C4-2B (cell line): ENCODE results near the gene PLCD4.
A peak's percentile ranks its signal among the peaks of the same experiment; 100 is the strongest.

Experiments
- H3K27ac ChIP-seq: fragments of 450-650 bp; 2 replicates; pipeline ENCODE4 v1.5.1; 2017
- ZFX ChIP-seq: fragments of 450-650 bp; IDR thresholded peaks from 2 replicates; pipeline ENCODE4 v1.6.1; 2017
- TF ChIP-seq, protein P1 (sequence below): fragments of 450-650 bp; conservative IDR thresholded peaks from 2 replicates; pipeline ENCODE4 v1.5.1; 2017; ENCODE audit warnings: mild to moderate bottlenecking

The PLCD4 gene

DNA sequence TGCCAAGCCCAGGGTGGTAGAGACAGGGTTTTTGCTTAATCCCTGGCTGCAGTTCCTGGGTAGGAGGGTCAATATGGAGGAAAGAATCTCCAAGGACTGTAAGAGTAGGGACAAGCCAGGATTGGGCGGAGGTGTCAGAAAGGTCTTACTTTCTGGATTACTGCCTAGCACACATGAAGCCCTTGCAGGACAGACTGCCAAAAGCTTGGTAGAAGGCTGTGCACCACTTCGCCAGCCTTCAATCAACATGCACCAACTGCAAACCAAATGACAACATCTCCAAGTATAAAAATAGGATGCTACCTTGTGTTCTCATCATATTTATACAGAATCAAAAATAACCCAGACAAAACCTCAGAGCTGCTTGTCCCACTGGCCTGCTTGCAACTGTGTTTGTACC lies 48.1 kb downstream of the PLCD4 start:
- H3K27ac ChIP-seq, result no peak overlapping the region
- TF ChIP-seq, protein P1, sequence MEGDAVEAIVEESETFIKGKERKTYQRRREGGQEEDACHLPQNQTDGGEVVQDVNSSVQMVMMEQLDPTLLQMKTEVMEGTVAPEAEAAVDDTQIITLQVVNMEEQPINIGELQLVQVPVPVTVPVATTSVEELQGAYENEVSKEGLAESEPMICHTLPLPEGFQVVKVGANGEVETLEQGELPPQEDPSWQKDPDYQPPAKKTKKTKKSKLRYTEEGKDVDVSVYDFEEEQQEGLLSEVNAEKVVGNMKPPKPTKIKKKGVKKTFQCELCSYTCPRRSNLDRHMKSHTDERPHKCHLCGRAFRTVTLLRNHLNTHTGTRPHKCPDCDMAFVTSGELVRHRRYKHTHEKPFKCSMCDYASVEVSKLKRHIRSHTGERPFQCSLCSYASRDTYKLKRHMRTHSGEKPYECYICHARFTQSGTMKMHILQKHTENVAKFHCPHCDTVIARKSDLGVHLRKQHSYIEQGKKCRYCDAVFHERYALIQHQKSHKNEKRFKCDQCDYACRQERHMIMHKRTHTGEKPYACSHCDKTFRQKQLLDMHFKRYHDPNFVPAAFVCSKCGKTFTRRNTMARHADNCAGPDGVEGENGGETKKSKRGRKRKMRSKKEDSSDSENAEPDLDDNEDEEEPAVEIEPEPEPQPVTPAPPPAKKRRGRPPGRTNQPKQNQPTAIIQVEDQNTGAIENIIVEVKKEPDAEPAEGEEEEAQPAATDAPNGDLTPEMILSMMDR, result no peak
- no peak for TF ChIP-seq ZFX

DNA sequence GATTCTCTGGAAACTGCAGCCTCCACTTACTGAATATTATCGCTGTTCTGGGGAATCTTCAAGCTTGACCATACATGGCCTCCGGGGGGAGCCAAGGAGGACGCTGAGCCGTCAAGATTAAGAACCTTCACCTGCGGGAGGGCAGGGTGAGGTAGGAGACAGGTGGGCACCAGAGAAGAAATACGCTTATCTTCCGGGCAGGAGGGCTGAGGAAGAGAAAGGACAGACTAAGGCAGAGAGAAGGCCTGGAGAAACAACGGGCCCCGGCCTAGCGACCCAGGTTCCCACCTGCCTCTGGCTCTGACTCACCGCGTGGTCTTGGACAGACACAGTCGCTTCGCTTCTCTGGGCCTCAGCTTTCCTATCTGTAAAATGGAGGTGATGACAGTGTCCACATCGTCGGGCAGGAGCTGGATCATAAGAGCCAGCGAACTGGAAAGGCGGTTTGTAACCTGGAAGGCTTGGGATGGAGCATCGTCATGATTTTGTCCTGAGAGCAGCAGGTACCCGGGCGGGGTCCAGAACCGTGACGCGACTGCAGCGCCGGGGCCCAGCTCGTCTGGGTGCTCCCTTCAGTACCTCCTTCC lies 51.1 kb downstream of the PLCD4 start:
- peak; percentile 69 for TF ChIP-seq ZFX
- TF ChIP-seq, protein P1, result peak; percentile 72
- peak overlapping the region; percentile 82 for H3K27ac ChIP-seq

DNA sequence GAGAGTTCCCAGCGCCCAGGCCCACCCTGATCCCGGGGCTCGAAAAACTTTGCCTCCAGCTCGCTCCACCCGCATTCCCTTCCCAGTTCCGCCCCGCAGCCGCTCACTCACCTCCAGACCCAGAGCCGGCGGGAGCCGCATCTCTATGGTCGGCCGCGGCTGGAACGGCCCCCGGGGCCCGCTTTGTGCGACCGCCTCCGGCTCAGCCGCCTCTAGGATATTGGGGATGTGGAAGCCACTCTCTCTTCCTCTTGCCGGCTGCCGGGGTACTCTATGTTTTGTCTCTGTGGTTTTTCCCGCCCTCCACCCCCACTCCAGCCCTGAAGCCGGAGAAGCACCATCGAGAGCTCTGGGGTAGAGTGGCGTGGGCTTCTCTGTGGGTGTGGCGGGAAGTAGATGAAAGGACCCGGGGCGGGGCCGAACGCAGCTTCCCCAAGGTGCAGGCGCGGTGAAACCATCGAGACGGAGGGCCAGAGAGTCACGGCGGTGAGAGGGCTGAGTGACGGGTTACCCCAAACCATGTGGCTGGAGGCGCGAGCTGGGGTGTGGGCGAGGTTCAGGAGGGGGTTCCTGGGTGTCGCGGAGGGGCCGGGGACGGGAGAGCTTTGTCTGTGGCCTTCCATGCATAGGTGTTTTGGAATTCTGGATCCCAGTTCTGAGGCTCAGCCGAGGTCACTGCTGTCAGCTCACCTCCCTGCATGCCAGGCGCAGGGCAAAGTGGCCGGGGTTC lies 51.7 kb downstream of the PLCD4 start, which contains the start of the genes BCS1L and ZNF142:
Gene BCS1L, plus strand, starts transcription at position 426 of the 730 bp plus-strand sequence. CDS start 1,305 bp downstream, outside the sequence.
Gene ZNF142, minus strand, starts transcription at position 366 of the 730 bp plus-strand sequence. CDS start 3,194 bp downstream, outside the sequence.
- peak within 1 kb of the TSS; percentile 82 for H3K27ac ChIP-seq
- TF ChIP-seq, protein P1, result no peak
- no peak; the same call in 1 of the 2 replicates for TF ChIP-seq ZFX

DNA sequence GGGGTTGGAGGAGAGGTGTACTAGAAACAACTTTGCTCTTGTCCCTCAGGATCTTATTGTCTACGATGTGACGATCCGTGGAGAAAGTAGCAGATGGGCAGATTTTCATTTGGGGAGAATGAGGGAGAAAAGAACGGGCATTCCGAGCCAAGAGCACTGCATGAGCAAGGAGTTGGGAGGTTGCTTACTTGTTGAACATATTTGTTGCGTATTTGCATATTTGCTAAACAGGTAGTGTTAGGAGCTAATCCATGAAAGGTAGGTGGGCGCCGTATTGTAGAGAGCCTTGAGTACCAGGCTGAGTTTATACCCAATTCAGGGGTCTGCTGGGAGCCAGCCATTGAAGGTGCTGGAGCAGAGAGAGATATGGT lies 52.3 kb downstream of the PLCD4 start:
- peak overlapping the region; percentile 82 for H3K27ac ChIP-seq

DNA sequence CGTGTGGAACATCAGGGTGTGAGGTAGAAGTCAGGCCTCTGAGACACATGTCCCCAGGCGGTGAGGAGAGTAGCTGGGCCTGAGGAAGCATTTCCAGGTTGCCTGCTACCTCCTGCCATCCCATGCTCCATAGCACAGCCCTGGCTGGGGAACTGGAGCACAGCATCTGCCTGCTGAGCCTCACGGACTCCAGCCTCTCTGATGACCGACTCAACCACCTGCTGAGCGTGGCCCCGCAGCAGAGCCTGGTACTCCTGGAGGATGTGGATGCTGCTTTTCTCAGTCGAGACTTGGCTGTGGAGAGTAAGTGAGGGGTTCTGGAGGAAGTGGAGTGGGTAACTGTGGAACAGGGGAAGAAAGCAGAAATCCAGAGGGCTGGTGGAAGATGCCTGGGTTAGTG lies 54.7 kb downstream of the PLCD4 start:
- no peak for TF ChIP-seq ZFX
- TF ChIP-seq, protein P1, result no peak
- H3K27ac ChIP-seq, result no peak overlapping the region

More for the DNA sequence above, 52.3 kb downstream of the PLCD4 start:
- TF ChIP-seq, protein P1, result no peak
- TF ChIP-seq ZFX, result no peak

DNA sequence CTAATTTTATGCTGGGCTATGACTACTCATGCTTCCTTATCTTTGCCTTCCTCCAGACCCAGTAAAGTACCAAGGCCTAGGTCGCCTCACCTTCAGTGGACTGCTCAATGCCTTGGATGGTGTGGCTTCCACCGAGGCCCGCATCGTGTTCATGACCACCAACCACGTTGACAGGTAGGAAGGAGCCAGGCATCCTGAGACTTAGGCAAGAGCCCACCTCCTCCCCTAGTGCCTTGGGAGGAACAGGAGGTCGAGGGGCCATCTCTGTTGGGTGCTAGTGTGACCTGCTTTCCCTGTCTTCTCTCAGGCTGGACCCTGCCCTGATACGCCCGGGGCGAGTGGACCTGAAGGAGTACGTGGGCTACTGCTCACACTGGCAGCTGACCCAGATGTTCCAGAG lies 55.1 kb downstream of the PLCD4 start:
- TF ChIP-seq, protein P1, result no peak
- TF ChIP-seq ZFX, result no peak

DNA sequence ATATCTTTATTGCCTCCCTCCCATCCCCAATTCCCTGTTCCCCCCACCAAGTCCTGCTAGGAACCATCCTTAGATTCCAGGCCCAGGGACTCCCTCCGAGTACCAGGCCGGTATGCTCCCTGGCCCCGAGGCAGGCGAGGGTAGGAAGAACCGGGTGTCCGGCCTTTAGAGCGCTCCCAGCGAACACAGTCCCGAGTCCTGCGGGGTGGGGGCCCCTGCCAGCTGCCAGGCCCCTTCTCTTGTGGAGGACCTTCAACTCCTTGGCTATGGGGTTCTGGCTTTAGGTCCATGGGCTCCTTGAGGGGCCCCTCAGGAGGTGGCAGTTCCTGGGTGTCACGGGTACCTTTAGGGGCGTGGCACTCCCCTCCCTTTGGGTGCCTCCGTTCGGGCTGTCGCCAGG lies 56.2 kb downstream of the PLCD4 start:
- H3K27ac ChIP-seq, result no peak overlapping the region
- TF ChIP-seq, protein P1, result no peak
- no peak for TF ChIP-seq ZFX

More for the DNA sequence above, 55.1 kb downstream of the PLCD4 start:
- H3K27ac ChIP-seq, result no peak overlapping the region
